ENCODE results near the gene TRIM42. TPM values are rescaled to one million over a fixed set of nuclear protein-coding genes. Genes with fewer than 3 reads are reported as not detected.

TRIM42 gene
- polyA plus RNA-seq, 1 donor (not counting 4 experiments of a cell fraction or from before 2014, with no cell fraction given), result not detected

- Histone ChIP-seq H3K27me3 (ENCODE audit: control insufficient read depth, extremely low read depth, insufficient read depth, low read length) (no peaks in the 10 kb centered on the region), H4K20me1 (ENCODE audit: control insufficient read depth, extremely low read depth, insufficient read depth, low read length) (no peaks in the 10 kb centered on the region), H3K4me3 (ENCODE audit: control insufficient read depth in 2 of 3, extremely low read depth in 1 of 3, insufficient read depth in 2 of 3, low read depth in 1 of 3, low read length in 3 of 3) (no peak overlapping the region), H2AFZ (ENCODE audit: control insufficient read depth, low read length) (no peak overlapping the region), H3K79me2 (ENCODE audit: control insufficient read depth, insufficient read depth, low read length) (no peaks in the 10 kb centered on the region), H3K9me1 (ENCODE audit: control insufficient read depth, extremely low read depth, insufficient read depth, low read length) (no peaks in the 10 kb centered on the region), H3K36me3 (ENCODE audit: control insufficient read depth in 2 of 2, extremely low read depth in 1 of 2, insufficient read depth in 2 of 2, low read length in 2 of 2) (no peaks in the 10 kb centered on the region), H3K4me2 (ENCODE audit: control insufficient read depth, extremely low read depth, insufficient read depth, low read depth, low read length) (no peak overlapping the region), H3K27ac (ENCODE audit: control insufficient read depth, insufficient read depth, low read length) (no peak overlapping the region), H3K9me3 (ENCODE audit: control insufficient read depth, low read depth, low read length) (no peaks in the 10 kb centered on the region), H3K9ac (ENCODE audit: control insufficient read depth, extremely low read depth, insufficient read depth, low read length) (no peak overlapping the region), H3K4me1 (ENCODE audit: control insufficient read depth, extremely low read depth, insufficient read depth, low read length) (no peaks in the 10 kb centered on the region)
- TF ChIP-seq EZH2 (IDR thresholded peaks at IDR 0.05; ENCODE audit: low read length), result no peak
- TF ChIP-seq, protein P1, sequence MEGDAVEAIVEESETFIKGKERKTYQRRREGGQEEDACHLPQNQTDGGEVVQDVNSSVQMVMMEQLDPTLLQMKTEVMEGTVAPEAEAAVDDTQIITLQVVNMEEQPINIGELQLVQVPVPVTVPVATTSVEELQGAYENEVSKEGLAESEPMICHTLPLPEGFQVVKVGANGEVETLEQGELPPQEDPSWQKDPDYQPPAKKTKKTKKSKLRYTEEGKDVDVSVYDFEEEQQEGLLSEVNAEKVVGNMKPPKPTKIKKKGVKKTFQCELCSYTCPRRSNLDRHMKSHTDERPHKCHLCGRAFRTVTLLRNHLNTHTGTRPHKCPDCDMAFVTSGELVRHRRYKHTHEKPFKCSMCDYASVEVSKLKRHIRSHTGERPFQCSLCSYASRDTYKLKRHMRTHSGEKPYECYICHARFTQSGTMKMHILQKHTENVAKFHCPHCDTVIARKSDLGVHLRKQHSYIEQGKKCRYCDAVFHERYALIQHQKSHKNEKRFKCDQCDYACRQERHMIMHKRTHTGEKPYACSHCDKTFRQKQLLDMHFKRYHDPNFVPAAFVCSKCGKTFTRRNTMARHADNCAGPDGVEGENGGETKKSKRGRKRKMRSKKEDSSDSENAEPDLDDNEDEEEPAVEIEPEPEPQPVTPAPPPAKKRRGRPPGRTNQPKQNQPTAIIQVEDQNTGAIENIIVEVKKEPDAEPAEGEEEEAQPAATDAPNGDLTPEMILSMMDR (optimal IDR thresholded peaks at IDR 0.05 in 1 of 3, IDR thresholded peaks at IDR 0.05 in 1 of 3, conservative IDR thresholded peaks at IDR 0.05 in 1 of 3; ENCODE audit: extremely low read depth in 1 of 3, insufficient read depth in 2 of 3, low read length in 3 of 3), result no peak
- dilution Hi-C loops (cut with MboI; ENCODE audit: extremely low pct_ligation_motif_present, low sequenced_read_pairs), result no loop called here
- FAIRE-seq (no peak), DNase-seq (ENCODE audit: low read depth, low spot score) (no peak)
These were observed 45.7 kb downstream of the TRIM42 start for GRCh38 chr3:140723576-140723975.

DNA sequence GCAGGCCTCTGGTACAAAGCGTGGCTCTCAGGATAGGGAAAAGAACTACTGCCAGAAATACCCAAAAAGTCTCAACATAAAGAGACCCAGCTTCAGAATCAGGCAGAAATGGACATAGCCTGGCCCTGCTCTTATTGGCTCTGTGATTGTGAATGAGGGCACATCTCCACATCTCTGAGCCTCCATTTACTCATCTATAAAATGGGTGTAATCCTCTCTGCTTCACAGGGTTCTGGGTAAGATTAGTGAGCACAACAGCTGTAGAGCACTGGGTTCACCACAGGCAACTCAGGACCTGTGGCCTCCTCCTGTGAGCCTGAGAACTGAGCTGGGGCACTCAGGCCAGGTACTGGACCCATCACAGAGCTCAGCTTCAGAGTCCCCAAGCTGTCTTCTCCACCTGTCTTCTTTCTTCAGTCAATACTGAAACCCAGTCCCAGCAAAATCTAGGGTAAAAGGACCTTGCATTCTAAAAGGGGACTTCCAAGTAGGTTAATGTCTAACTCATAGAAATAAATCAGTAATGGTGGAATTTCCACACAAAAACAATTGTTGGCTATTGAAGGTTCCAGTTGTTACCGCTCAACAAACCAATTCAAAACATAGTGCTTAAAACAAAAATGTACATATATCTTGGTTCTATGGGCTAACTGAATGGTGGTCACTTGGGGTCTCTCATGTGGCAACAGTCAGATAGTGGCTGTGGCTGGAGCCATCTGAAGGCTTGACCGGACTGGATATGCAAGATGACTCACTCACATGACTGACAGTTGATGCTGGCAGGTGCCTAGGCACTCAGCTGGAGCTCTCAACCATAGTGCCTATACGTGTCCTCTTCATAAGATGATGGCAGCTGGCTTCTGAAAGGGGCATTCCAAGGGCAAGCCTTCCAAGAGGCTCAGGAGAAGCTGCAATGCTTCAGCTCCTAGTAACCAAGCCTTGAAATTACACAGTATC, 47.3 kb downstream of the TRIM42 start:
- Histone ChIP-seq H3K9ac (ENCODE audit: control insufficient read depth, extremely low read depth, insufficient read depth, low read length) (no peak overlapping the region), H3K36me3 (ENCODE audit: control insufficient read depth in 2 of 2, extremely low read depth in 1 of 2, insufficient read depth in 2 of 2, low read length in 2 of 2) (no peaks in the 10 kb centered on the region), H4K20me1 (ENCODE audit: control insufficient read depth, extremely low read depth, insufficient read depth, low read length) (no peaks in the 10 kb centered on the region), H3K4me3 (ENCODE audit: control insufficient read depth in 2 of 3, extremely low read depth in 1 of 3, insufficient read depth in 2 of 3, low read depth in 1 of 3, low read length in 3 of 3) (no peak overlapping the region), H3K9me1 (ENCODE audit: control insufficient read depth, extremely low read depth, insufficient read depth, low read length) (no peaks in the 10 kb centered on the region), H3K4me1 (ENCODE audit: control insufficient read depth, extremely low read depth, insufficient read depth, low read length) (no peaks in the 10 kb centered on the region), H3K27ac (ENCODE audit: control insufficient read depth, insufficient read depth, low read length) (no peak overlapping the region), H3K79me2 (ENCODE audit: control insufficient read depth, insufficient read depth, low read length) (no peaks in the 10 kb centered on the region), H3K4me2 (ENCODE audit: control insufficient read depth, extremely low read depth, insufficient read depth, low read depth, low read length) (no peak overlapping the region), H3K9me3 (ENCODE audit: control insufficient read depth, low read depth, low read length) (no peaks in the 10 kb centered on the region), H3K27me3 (ENCODE audit: control insufficient read depth, extremely low read depth, insufficient read depth, low read length) (no peaks in the 10 kb centered on the region), H2AFZ (ENCODE audit: control insufficient read depth, low read length) (no peak overlapping the region)
- no peak for DNase-seq (ENCODE audit: low read depth, low spot score)
- dilution Hi-C loops (cut with MboI; ENCODE audit: extremely low pct_ligation_motif_present, low sequenced_read_pairs), result no loop called here
- TF ChIP-seq, protein P1 (optimal IDR thresholded peaks at IDR 0.05 in 1 of 3, IDR thresholded peaks at IDR 0.05 in 1 of 3, conservative IDR thresholded peaks at IDR 0.05 in 1 of 3; ENCODE audit: extremely low read depth in 1 of 3, insufficient read depth in 2 of 3, low read length in 3 of 3), result no peak
- no peak for TF ChIP-seq EZH2 (IDR thresholded peaks at IDR 0.05; ENCODE audit: low read length)
- no peak for FAIRE-seq
